Upper lobe of left lung (tissue), 6 donors: ENCODE measurements around the gene S100A3. TPM values are rescaled to one million over a fixed set of nuclear protein-coding genes. Genes with fewer than 3 reads are reported as not detected.
"Not testable (repeated sequence)": the region's sequence is repeated elsewhere in the genome, so short reads cannot be mapped to it uniquely, and the experiment has no call there.

Experiments
- ATAC-seq, 2 donors: fragments of 200-7000 bp; cut with Tn5 transposase; one replicate each; pipeline ENCODE4 v1.9.1; 2022; ENCODE audit warnings: mild to moderate bottlenecking in 2 of 2, moderate library complexity in 2 of 2; ENCODE audit not compliant: low FRiP score in 2 of 2
- DNase-seq, 2 donors: peaks; one replicate each; pipeline ENCODE4 v3.0.0-alpha.2; 2019 to 2020
- H3K27ac ChIP-seq, 4 donors: fragments of 200-600 bp; sonication (generic); one replicate each; pipeline ENCODE4 v1.5.1; 2016 to 2019
- H3K27me3 ChIP-seq, 4 donors: fragments of 200-600 bp; sonication (generic); one replicate each; pipeline ENCODE4 v1.5.1; 2017 to 2019
- H3K36me3 ChIP-seq, 4 donors: fragments of 200-600 bp; sonication (generic); one replicate each; pipeline ENCODE4 v1.5.1; 2016 to 2019
- H3K4me1 ChIP-seq, 4 donors: fragments of 200-600 bp; sonication (generic); one replicate each; pipeline ENCODE4 v1.5.1; 2018 to 2019
- H3K4me3 ChIP-seq, 4 donors: fragments of 200-600 bp; sonication (generic); one replicate each; pipeline ENCODE4 v1.5.1; 2017 to 2019; ENCODE audit warnings: mild to moderate bottlenecking in 2 of 4, moderate library complexity in 1 of 4
- H3K9me3 ChIP-seq, 4 donors: fragments of 200-600 bp; sonication (generic); one replicate each; pipeline ENCODE4 v1.5.1; 2018 to 2019
- CTCF ChIP-seq, 6 experiments: fragments of 450-650 bp in 4 of 6; fragments of 200-600 bp in 2 of 6; sonication (generic) in 2 of 6; IDR thresholded peaks; one replicate each; pipeline ENCODE4 v1.5.1; 2016 to 2019; ENCODE audit warnings: antibody characterized with exemption in 6 of 6
- EP300 ChIP-seq, 4 donors: sonication (generic); formaldehyde crosslinking; IDR thresholded peaks; one replicate each; pipeline ENCODE4 v1.5.1; 2017; ENCODE audit warnings: antibody characterized with exemption in 4 of 4, control low read depth in 2 of 4
- POLR2A ChIP-seq, 4 donors: fragments of 450-650 bp; IDR thresholded peaks; one replicate each; pipeline ENCODE4 v1.5.1; 2016 to 2017; ENCODE audit warnings: antibody characterized with exemption in 4 of 4, mild to moderate bottlenecking in 2 of 4
- POLR2AphosphoS5 ChIP-seq, 2 donors: sonication (generic); formaldehyde crosslinking; IDR thresholded peaks; one replicate each; pipeline ENCODE4 v1.5.1; 2017; ENCODE audit warnings: antibody characterized with exemption in 2 of 2
- WGBS, 2 donors: methylation state at CpG; one replicate each; pipeline ENCODE4 v1.1.5; 2017 to 2018; 5-methylcytosine and 5-hydroxymethylcytosine counted together
- total RNA-seq, 6 donors: library from RNA; depleted of rRNA in 4 of 6; stranded (reverse); fragments of >200 nt in 4 of 6; gene quantifications; one replicate each; pipeline versions ENCODE4 v1.1.0 to v1.2.1, GENCODE V29; 2016 to 2021
- donor health status: DM: no; HTN: no; CAD: no; lungs with moderate emphysema.
- donor health status: DM: no; HTN: yes; CAD: no; lungs with severe emphysema.

Gene S100A3
- total RNA-seq, 6 donors from 2014 or later, result 2.0 to 4.4 (median 2.1) TPM; not detected in 1

- Histone ChIP-seq H3K27me3 (no peaks in the 10 kb centered on the region), H3K36me3 (no peaks in the 10 kb centered on the region), H3K9me3 (no peaks in the 10 kb centered on the region), H3K4me3 (no peak overlapping the region), H3K27ac (no peak overlapping the region), H3K4me1 (no peaks in the 10 kb centered on the region)
- ATAC-seq (no peak), DNase-seq (no peak)
- 76 to 88% methylated on average over 2 of the region's 2 CpGs for WGBS, 2 donors
- TF ChIP-seq CTCF (IDR thresholded peaks at IDR 0.05) (no peak), POLR2A (IDR thresholded peaks at IDR 0.05) (no peak), POLR2AphosphoS5 (IDR thresholded peaks at IDR 0.05) (no peak)
Measured at GRCh38 chr1:153583976-153584375, 34.9 kb upstream of the S100A3 start.

GRCh38 chr1:153583514-153583913 is 34.5 kb upstream of the S100A3 start:
- H3K27ac ChIP-seq, DNase-seq, H3K9me3 ChIP-seq, ATAC-seq, H3K4me3 ChIP-seq, H3K36me3 ChIP-seq, H3K27me3 ChIP-seq, H3K4me1 ChIP-seq: not testable (repeated sequence)
- 70 to 82% methylated on average over 2 to 3 of the region's 3 CpGs for WGBS, 2 donors

- H3K4me1 ChIP-seq, H3K36me3 ChIP-seq, ATAC-seq, H3K27ac ChIP-seq, H3K9me3 ChIP-seq, H3K4me3 ChIP-seq, H3K27me3 ChIP-seq: not testable (repeated sequence)
- DNase-seq, result peak in 1 of 2 donors; percentile 65
- 95% methylated on average over 18 of the region's 34 CpGs; no CpG with 5 or more reads in 1 of the 2 donors for WGBS, 2 donors
Measured at GRCh38 chr1:153582836-153583235, 33.8 kb upstream of the S100A3 start.

DNA sequence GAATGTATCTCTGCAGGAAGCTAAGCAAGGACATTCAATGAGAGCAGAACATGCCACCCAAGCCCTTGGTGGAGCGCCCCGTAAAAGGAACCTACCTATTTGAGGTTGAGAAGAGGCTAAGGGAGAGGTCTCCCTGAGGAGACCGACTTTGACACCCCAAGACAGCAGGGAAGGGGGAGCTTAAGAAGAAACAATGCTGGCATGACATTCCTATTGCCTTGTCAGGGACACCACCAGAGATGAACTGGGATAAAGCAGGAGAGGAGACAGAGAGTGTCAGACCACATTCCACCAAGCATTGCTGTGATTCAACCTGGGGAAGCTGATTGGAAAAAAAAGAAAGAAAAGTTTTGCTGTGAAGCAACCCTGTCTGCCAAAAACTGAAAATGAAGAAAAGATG is 29.9 kb upstream of the S100A3 start:
- 83 to 85% methylated on average over 3 of the region's 3 CpGs for WGBS, 2 donors
- TF ChIP-seq POLR2AphosphoS5 (IDR thresholded peaks at IDR 0.05) (no peak), EP300 (IDR thresholded peaks at IDR 0.05) (no peak), CTCF (IDR thresholded peaks at IDR 0.05) (no peak), POLR2A (IDR thresholded peaks at IDR 0.05) (no peak)
- Histone ChIP-seq H3K27ac (no peak overlapping the region), H3K4me3 (no peak overlapping the region), H3K9me3 (no peaks in the 10 kb centered on the region), H3K36me3 (no peaks in the 10 kb centered on the region), H3K27me3 (no peaks in the 10 kb centered on the region), H3K4me1 (no peaks in the 10 kb centered on the region)
- ATAC-seq (no peak), DNase-seq (no peak)

- no peaks in the 10 kb centered on the region for H3K36me3 ChIP-seq
- H3K27me3 ChIP-seq, result no peaks in the 10 kb centered on the region
- H3K27ac ChIP-seq, result no peak overlapping the region
- DNase-seq (no peak), ATAC-seq (peak in 1 of 2 donors; percentile 49)
- H3K4me1 ChIP-seq, result peaks cover 0 to 3% (median under 1%) of the 10 kb centered on the region in 4 donors
- no peak overlapping the region for H3K4me3 ChIP-seq
- H3K9me3 ChIP-seq, result no peaks in the 10 kb centered on the region
- TF ChIP-seq POLR2AphosphoS5 (IDR thresholded peaks at IDR 0.05) (no peak), EP300 (IDR thresholded peaks at IDR 0.05) (no peak), POLR2A (IDR thresholded peaks at IDR 0.05) (no peak), CTCF (IDR thresholded peaks at IDR 0.05) (no peak)
Measured at GRCh38 chr1:153578490-153578889, 29.4 kb upstream of the S100A3 start.

GRCh38 chr1:153577624-153578051 is 28.6 kb upstream of the S100A3 start:
- Histone ChIP-seq H3K27me3 (no peaks in the 10 kb centered on the region), H3K9me3 (no peaks in the 10 kb centered on the region), H3K36me3 (no peaks in the 10 kb centered on the region), H3K4me3 (no peak overlapping the region), H3K27ac (no peak overlapping the region), H3K4me1 (peaks cover 6 to 11% (median 8%) of the 10 kb centered on the region in 4 donors)
- ATAC-seq (peak in 1 of 2 donors; percentile 59), DNase-seq (no peak)
- no peak for TF ChIP-seq POLR2A (IDR thresholded peaks at IDR 0.05)
- no peak for TF ChIP-seq EP300 (IDR thresholded peaks at IDR 0.05)
- no peak for TF ChIP-seq CTCF (IDR thresholded peaks at IDR 0.05)
- no peak for TF ChIP-seq POLR2AphosphoS5 (IDR thresholded peaks at IDR 0.05)
- 53 to 58% methylated on average over 9 of the region's 9 CpGs for WGBS, 2 donors
